ENCODE data around the gene TMEM80.

The TMEM80 gene

GRCh38 chr11:742571-743201 is 47.1 kb downstream of the TMEM80 start:
- Histone ChIP-seq H3K4me2 (ENCODE audit: low read length) (no peak overlapping the region), H3K4me3 (ENCODE audit: low read length) (no peak overlapping the region), H3K27me3 (ENCODE audit: control insufficient read depth, insufficient read depth, low read length) (peaks cover 2% of the 10 kb centered on the region), H3K4me1 (ENCODE audit: control insufficient read depth, insufficient read depth, low read length) (peaks cover 6% of the 10 kb centered on the region), H3K9ac (ENCODE audit: low read depth, low read length) (no peak overlapping the region), H3K36me3 (ENCODE audit: insufficient read depth, low read length) (no peaks in the 10 kb centered on the region), H3K9me3 (replicated peaks; ENCODE audit: low read length) (no peaks in the 10 kb centered on the region)

- H3K4me1 ChIP-seq (ENCODE audit: control insufficient read depth, insufficient read depth, low read length) = peaks cover 19% of the 10 kb centered on the region
- no peak overlapping the region for H3K9ac ChIP-seq (ENCODE audit: low read depth, low read length)
- H3K27me3 ChIP-seq (ENCODE audit: control insufficient read depth, insufficient read depth, low read length) = no peaks in the 10 kb centered on the region
- no peak overlapping the region for H3K4me2 ChIP-seq (ENCODE audit: low read length)
- H3K9me3 ChIP-seq (replicated peaks; ENCODE audit: low read length) = no peaks in the 10 kb centered on the region
- peaks cover 5% of the 10 kb centered on the region for H3K36me3 ChIP-seq (ENCODE audit: insufficient read depth, low read length)
- H3K4me3 ChIP-seq (ENCODE audit: low read length) = no peak overlapping the region
These were observed 49.8 kb downstream of the TMEM80 start for GRCh38 chr11:745428-745827.

GRCh38 chr11:746289-747157 is 50.9 kb downstream of the TMEM80 start:
- Histone ChIP-seq H3K4me1 (ENCODE audit: control insufficient read depth, insufficient read depth, low read length) (peaks cover 19% of the 10 kb centered on the region), H3K9me3 (replicated peaks; ENCODE audit: low read length) (no peaks in the 10 kb centered on the region), H3K9ac (ENCODE audit: low read depth, low read length) (peak overlapping the region; percentile 93), H3K36me3 (ENCODE audit: insufficient read depth, low read length) (peaks cover 5% of the 10 kb centered on the region), H3K4me2 (ENCODE audit: low read length) (peak overlapping the region; percentile 95), H3K27me3 (ENCODE audit: control insufficient read depth, insufficient read depth, low read length) (no peaks in the 10 kb centered on the region), H3K4me3 (ENCODE audit: low read length) (peak overlapping the region; percentile 82)

- Histone ChIP-seq H3K4me2 (ENCODE audit: low read length) (peak within 1 kb of the TSS; percentile 95), H3K27me3 (ENCODE audit: control insufficient read depth, insufficient read depth, low read length) (no peaks in the 10 kb centered on the region), H3K4me1 (ENCODE audit: control insufficient read depth, insufficient read depth, low read length) (peaks cover 19% of the 10 kb centered on the region), H3K9me3 (replicated peaks; ENCODE audit: low read length) (no peaks in the 10 kb centered on the region), H3K36me3 (ENCODE audit: insufficient read depth, low read length) (peaks cover 7% of the 10 kb centered on the region), H3K4me3 (ENCODE audit: low read length) (peak within 1 kb of the TSS; percentile 82), H3K9ac (ENCODE audit: low read depth, low read length) (peak within 1 kb of the TSS; percentile 93)
These were observed 51.8 kb downstream of the TMEM80 start, which contains the start of gene TALDO1 for GRCh38 chr11:747158-748006. TSS of gene TALDO1 (plus strand) at chr11:747464. CDS start at chr11:747482, 18 bp downstream.

- Histone ChIP-seq H3K4me2 (ENCODE audit: low read length) (peak overlapping the region; percentile 95), H3K4me3 (ENCODE audit: low read length) (peak overlapping the region; percentile 82), H3K27me3 (ENCODE audit: control insufficient read depth, insufficient read depth, low read length) (no peaks in the 10 kb centered on the region), H3K36me3 (ENCODE audit: insufficient read depth, low read length) (peaks cover 12% of the 10 kb centered on the region), H3K4me1 (ENCODE audit: control insufficient read depth, insufficient read depth, low read length) (peaks cover 19% of the 10 kb centered on the region), H3K9me3 (replicated peaks; ENCODE audit: low read length) (no peaks in the 10 kb centered on the region), H3K9ac (ENCODE audit: low read depth, low read length) (peak overlapping the region; percentile 93)
These were observed 52.4 kb downstream of the TMEM80 start for GRCh38 chr11:748007-748359.

- peaks cover 15% of the 10 kb centered on the region for H3K36me3 ChIP-seq (ENCODE audit: insufficient read depth, low read length)
- H3K27me3 ChIP-seq (ENCODE audit: control insufficient read depth, insufficient read depth, low read length) = no peaks in the 10 kb centered on the region
- H3K4me2 ChIP-seq (ENCODE audit: low read length) = peak overlapping the region; percentile 56
- H3K9ac ChIP-seq (ENCODE audit: low read depth, low read length) = peak overlapping the region; percentile 93
- no peak overlapping the region for H3K4me3 ChIP-seq (ENCODE audit: low read length)
- peaks cover 19% of the 10 kb centered on the region for H3K4me1 ChIP-seq (ENCODE audit: control insufficient read depth, insufficient read depth, low read length)
- no peaks in the 10 kb centered on the region for H3K9me3 ChIP-seq (replicated peaks; ENCODE audit: low read length)
These were observed 54.1 kb downstream of the TMEM80 start for GRCh38 chr11:749731-750130.

Data from skeletal muscle satellite cell (primary cell).